ENCODE data around the gene DISC1.

DISC1 gene

DNA sequence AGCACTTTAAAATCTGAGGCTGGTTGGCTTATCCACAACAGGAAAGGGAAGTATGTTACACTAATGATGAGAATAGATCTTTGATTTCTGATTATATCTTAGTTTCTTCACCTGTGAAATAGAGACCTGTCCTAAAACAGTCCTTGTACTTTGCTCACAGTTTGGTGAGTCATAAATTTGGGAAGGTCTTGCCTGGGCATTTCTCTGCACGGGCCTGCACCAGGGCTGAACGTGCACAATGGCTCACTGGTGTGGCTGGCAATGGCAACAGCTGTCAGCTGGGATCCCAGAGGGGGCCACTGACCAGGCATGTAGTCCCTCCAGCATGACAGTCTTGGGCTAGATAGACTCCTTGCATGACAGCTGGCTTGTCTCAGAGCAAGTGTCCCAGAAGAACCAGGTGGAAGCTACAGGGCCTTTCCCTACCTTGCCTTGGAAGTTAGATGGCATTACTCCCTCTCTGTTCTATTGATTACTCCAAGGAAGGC is 367.4 kb downstream of the DISC1 start:
- DNase-seq (ENCODE audit: low read depth in 2 of 2), result no peak

- no peak for DNase-seq (ENCODE audit: low read depth in 2 of 2)
Measured at GRCh38 chr1:231998791-231999190, 372.2 kb downstream of the DISC1 start.

GRCh38 chr1:232005300-232005699 is 378.7 kb downstream of the DISC1 start:
- DNase-seq (ENCODE audit: low read depth in 2 of 2), result no peak

GRCh38 chr1:232009741-232010140 is 383.2 kb downstream of the DISC1 start:
- DNase-seq (ENCODE audit: low read depth in 2 of 2), result no peak

- no peak for DNase-seq (ENCODE audit: low read depth in 2 of 2)
Measured at GRCh38 chr1:232011961-232012360, 385.4 kb downstream of the DISC1 start.

DNA sequence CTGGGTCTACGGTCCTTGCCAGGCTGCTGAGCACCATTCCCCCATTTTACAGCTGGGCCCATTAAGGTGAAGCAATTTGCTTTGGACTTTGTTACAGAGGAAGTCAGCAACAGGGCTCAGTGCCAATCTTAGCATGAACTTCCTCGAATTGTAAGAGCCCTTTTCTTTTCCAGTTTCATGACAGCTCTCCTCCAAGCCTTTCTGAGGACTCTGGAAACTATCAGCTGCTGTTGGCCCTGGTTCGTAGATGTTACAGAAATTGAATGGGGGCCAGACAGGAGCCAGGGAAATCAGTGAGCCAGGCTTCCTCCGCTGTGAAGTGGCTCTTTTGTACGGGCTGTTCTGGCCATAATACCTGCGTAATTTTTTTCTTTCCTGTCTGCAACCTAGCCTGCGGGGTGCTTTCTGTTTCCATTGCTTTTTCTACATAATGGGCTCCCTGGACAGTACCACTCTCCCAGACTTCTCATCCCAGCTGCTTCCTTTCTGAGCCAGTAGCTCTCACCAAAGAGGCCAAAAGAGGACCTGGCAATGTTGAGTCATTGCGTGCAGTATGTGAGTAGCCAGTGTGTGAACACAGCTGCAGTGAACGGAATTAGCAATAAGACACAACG is 386.3 kb downstream of the DISC1 start:
- no peak for DNase-seq (ENCODE audit: low read depth in 2 of 2)

- DNase-seq (ENCODE audit: low read depth in 2 of 2), result no peak
Measured at GRCh38 chr1:232014941-232015340, 388.4 kb downstream of the DISC1 start.

- DNase-seq (ENCODE audit: low read depth in 2 of 2), result no peak
Measured at GRCh38 chr1:232016616-232017015, 390.0 kb downstream of the DISC1 start.

GRCh38 chr1:232017057-232017456 is 390.5 kb downstream of the DISC1 start:
- no peak for DNase-seq (ENCODE audit: low read depth in 2 of 2)

DNA sequence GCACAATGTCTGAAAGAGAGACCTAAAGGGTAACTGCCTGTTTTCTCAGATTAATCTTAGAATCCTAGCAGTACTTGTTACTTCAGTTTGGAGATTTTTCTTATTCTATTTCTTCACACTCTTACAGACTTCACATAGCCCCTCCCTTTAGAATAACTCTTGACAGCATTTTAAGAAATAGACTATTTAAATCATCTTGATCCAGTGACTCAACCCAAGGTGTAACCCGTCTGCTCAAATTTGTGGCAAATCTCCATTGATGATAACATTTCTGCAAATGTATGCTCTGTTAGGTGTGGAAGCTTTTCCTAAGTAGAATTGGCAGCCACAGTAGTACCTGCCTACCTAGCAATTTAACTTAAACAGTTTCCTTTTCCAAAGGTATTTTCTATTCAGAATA is 391.2 kb downstream of the DISC1 start:
- no peak for DNase-seq (ENCODE audit: low read depth in 2 of 2)

- DNase-seq (ENCODE audit: low read depth in 2 of 2), result no peak
Measured at GRCh38 chr1:232018231-232019025, 391.8 kb downstream of the DISC1 start.

- no peak for DNase-seq (ENCODE audit: low read depth in 2 of 2)
Measured at GRCh38 chr1:232019026-232019340, 392.4 kb downstream of the DISC1 start.

GRCh38 chr1:232020352-232020751 is 393.8 kb downstream of the DISC1 start:
- DNase-seq (ENCODE audit: low read depth in 2 of 2), result no peak

DNA sequence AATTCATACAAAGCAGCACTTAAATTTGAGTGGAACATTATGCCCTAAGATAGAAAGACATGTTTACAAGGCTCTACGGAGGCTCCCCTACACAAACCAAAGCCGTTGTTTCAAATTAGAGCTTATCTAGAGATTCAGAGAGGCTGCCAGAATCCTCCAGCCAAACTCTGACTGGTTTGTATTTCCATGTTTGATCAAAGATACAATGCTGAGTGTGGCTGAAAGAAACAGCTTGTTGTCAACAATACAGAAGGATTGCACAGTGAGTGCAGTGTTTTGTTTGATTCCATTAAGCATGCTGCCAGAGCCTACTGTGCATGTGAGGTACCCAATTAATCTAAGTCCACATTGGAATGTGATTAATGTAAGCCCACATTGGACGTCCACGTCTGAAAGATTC is 402.7 kb downstream of the DISC1 start:
- DNase-seq (ENCODE audit: low read depth in 2 of 2), result no peak

GRCh38 chr1:232031156-232031555 is 404.6 kb downstream of the DISC1 start:
- DNase-seq (ENCODE audit: low read depth in 2 of 2), result no peak

GRCh38 chr1:232033285-232033684 is 406.7 kb downstream of the DISC1 start:
- no peak for DNase-seq (ENCODE audit: low read depth in 2 of 2)

DNA sequence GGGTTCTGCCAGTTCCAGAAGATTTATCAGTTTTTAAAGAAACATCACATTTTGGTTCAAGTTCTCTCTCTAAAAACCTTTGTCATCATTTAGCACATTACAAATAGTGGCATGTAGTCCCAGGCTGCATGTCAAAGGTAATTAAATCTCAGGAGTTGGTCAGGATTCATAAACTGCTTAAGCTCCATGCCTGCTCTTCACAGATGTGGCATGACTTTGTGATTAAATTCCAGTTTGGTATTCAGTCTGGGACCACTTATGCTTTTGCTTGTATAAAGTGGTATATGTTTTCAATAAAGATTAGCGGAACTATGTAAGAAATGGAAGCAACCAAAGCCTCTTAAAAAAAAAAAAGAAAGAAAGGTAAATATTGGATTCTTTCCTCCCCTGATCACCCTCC is 408.0 kb downstream of the DISC1 start:
- no peak for DNase-seq (ENCODE audit: low read depth in 2 of 2)

DNA sequence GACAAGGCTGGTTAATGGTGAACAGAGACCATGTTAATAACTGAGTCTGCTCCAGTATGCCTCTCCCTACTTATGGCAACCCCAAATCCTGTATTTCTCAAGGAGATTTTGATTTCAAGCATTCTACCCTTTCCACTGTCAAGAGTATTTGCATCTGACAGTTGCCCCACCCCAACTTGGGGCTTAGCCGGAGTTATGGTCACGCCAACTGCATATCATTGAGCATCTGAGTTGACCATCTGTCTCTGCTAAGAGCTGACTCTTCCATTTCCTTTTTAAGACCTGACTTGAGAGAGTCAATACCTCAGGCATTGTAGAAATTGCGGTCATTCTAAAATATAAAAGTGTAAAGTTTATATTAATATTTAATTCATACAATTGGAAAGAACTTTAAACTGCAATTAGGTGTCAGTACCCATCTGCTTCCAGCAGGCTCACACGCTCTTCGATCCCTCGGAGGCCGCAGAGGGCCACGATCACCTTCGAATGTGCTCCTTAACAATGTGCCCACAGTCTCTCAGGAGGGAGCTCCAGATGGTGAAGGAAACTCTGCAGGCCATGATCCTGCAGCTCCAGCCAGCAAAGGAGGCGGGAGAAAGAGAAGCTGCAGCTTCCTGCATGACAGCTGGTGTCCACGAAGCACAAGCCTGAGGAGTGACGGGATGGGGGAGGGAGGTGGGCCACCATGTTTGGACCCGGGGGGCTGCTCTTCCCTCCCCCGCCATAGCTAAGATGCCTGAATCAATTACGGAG is 409.8 kb downstream of the DISC1 start:
- DNase-seq (ENCODE audit: low read depth in 2 of 2), result no peak

DNA sequence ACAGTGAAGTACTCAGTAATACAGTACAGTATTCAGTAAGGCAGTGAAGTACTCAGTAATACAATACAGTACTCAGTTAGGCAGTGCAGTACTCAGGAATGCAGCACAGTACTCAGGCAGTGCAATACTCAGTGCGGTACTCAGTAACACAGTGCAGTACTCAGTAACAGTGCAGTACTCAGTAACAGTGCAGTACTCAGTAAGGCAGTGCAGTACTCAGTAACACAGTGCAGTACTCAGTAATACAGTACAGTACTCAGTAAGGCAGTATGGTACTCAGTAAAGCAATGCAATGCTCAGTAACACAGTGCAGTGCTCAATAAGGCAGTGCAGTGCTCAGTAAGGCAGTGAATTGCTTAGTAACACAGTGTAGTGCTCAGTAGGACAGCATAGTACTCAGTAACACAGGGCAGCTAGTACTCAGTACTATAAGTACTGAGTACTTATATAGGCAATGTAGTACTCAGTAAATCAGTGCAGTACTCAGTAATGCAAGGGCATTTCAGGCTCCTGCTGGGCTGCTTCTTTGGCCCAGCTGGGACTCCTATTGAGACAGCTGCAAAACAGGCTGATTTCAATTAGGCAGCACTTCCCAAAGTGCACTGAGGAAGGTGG is 411.3 kb downstream of the DISC1 start:
- no peak for DNase-seq (ENCODE audit: low read depth in 2 of 2)

- no peak for DNase-seq (ENCODE audit: low read depth in 2 of 2)
Measured at GRCh38 chr1:232038706-232039677, 412.4 kb downstream of the DISC1 start.

DNA sequence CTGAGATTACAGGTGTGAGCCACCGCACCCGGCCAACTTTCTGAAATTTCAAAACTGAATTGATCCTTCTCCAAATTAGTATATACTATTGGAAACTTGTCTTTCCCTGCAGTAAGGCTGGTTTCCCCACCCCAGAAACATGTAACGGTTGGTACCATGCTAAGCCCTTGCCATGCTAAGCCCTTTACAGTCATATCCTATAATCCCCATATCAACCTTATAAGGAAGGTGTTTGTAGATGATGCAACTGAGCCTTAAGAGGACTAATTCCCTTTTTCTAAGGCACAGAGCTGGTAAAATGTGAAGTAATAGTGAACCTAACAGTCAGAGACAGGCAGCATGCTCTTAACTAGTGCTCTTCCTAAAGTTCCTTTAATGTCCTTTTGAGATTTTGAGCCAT is 413.7 kb downstream of the DISC1 start:
- no peak for DNase-seq (ENCODE audit: low read depth in 2 of 2)

All from stimulated activated CD8-positive, alpha-beta memory T cell treated with anti-CD3 and anti-CD28 coated beads, Interleukin-15, amount 100 ng/mL, for 4 hours (primary cell).